ENCODE results near the gene TMEM168.

Gene TMEM168

GRCh38 chr7:112757337-112757736 lies 32.9 kb downstream of the TMEM168 start:
- no peaks in the 10 kb centered on the region for H3K27me3 ChIP-seq (ENCODE audit: insufficient read depth, poor library complexity, severe bottlenecking)
- no peak for TF ChIP-seq CTCF (IDR thresholded peaks at IDR 0.05; ENCODE audit: poor library complexity, severe bottlenecking)
- DNase-seq (ENCODE audit: low spot score) (no peak), ATAC-seq (ENCODE audit: low read depth) (no peak)
- H3K9me3 ChIP-seq (ENCODE audit: severe bottlenecking), result no peaks in the 10 kb centered on the region
- H3K4me3 ChIP-seq (ENCODE audit: severe bottlenecking), result no peak overlapping the region
- H3K36me3 ChIP-seq (ENCODE audit: low read depth), result no peaks in the 10 kb centered on the region
- no peaks in the 10 kb centered on the region for H3K4me1 ChIP-seq (ENCODE audit: insufficient read depth, poor library complexity, severe bottlenecking)
- H3K27ac ChIP-seq (ENCODE audit: poor library complexity, severe bottlenecking), result no peak overlapping the region

DNA sequence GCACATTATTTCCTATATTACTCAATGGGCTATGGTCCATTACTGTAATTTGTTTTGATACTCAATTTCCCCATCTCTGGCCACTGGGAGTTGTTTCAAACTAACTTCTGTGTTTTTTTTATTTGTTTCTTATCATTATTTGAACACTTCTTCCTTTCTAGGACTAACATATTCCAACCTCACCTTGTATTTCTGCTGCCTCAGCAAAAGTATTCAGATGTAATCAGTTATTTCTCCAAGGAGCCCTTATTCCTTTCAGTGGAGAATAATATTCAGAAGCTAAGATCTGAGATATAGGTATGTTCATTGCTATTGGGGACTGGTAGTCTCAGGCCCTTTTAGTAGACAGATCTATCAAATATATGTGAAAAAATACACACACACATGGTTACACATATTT lies 36.9 kb downstream of the TMEM168 start:
- no peaks in the 10 kb centered on the region for H3K4me1 ChIP-seq (ENCODE audit: insufficient read depth, poor library complexity, severe bottlenecking)
- H3K9me3 ChIP-seq (ENCODE audit: severe bottlenecking), result no peaks in the 10 kb centered on the region
- no peaks in the 10 kb centered on the region for H3K27me3 ChIP-seq (ENCODE audit: insufficient read depth, poor library complexity, severe bottlenecking)
- DNase-seq (ENCODE audit: low spot score) (no peak), ATAC-seq (ENCODE audit: low read depth) (no peak)
- H3K36me3 ChIP-seq (ENCODE audit: low read depth), result no peaks in the 10 kb centered on the region
- no peak for TF ChIP-seq CTCF (IDR thresholded peaks at IDR 0.05; ENCODE audit: poor library complexity, severe bottlenecking)
- H3K27ac ChIP-seq (ENCODE audit: poor library complexity, severe bottlenecking), result no peak overlapping the region
- no peak overlapping the region for H3K4me3 ChIP-seq (ENCODE audit: severe bottlenecking)

DNA sequence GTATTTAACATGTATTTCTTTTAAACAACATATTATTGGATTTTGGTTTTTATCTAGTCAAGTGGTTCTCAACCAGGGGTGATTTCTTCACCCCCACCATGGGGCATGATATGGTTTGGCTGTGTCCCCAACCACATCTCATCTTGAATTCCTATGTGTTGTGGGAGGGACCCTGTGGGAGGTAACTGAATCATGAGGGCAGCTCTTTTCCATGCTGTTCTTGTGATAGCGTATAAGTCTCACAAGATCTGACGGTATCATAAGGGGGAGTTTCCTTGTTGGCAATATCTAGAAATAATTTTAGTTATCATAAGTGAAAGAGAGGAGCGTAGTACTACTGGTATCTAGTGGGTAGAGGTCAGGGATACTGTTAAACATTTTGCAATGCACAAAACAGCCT lies 37.6 kb downstream of the TMEM168 start:
- H3K4me3 ChIP-seq (ENCODE audit: severe bottlenecking), result no peak overlapping the region
- no peak overlapping the region for H3K27ac ChIP-seq (ENCODE audit: poor library complexity, severe bottlenecking)
- TF ChIP-seq CTCF (IDR thresholded peaks at IDR 0.05; ENCODE audit: poor library complexity, severe bottlenecking), result no peak
- H3K36me3 ChIP-seq (ENCODE audit: low read depth), result no peaks in the 10 kb centered on the region
- no peak for DNase-seq (ENCODE audit: low spot score)
- no peaks in the 10 kb centered on the region for H3K4me1 ChIP-seq (ENCODE audit: insufficient read depth, poor library complexity, severe bottlenecking)
- ATAC-seq (ENCODE audit: low read depth), result no peak
- H3K9me3 ChIP-seq (ENCODE audit: severe bottlenecking), result no peaks in the 10 kb centered on the region
- no peaks in the 10 kb centered on the region for H3K27me3 ChIP-seq (ENCODE audit: insufficient read depth, poor library complexity, severe bottlenecking)

GRCh38 chr7:112749775-112750174 lies 40.4 kb downstream of the TMEM168 start:
- Histone ChIP-seq H3K4me3 (ENCODE audit: severe bottlenecking) (no peak overlapping the region), H3K36me3 (ENCODE audit: low read depth) (no peaks in the 10 kb centered on the region), H3K27me3 (ENCODE audit: insufficient read depth, poor library complexity, severe bottlenecking) (no peaks in the 10 kb centered on the region), H3K4me1 (ENCODE audit: insufficient read depth, poor library complexity, severe bottlenecking) (no peaks in the 10 kb centered on the region), H3K9me3 (ENCODE audit: severe bottlenecking) (no peaks in the 10 kb centered on the region), H3K27ac (ENCODE audit: poor library complexity, severe bottlenecking) (no peak overlapping the region)
- no peak for ATAC-seq (ENCODE audit: low read depth)
- no peak for TF ChIP-seq CTCF (IDR thresholded peaks at IDR 0.05; ENCODE audit: poor library complexity, severe bottlenecking)
- DNase-seq (ENCODE audit: low spot score), result no peak

GRCh38 chr7:112748381-112748780 lies 41.8 kb downstream of the TMEM168 start:
- Histone ChIP-seq H3K27ac (ENCODE audit: poor library complexity, severe bottlenecking) (no peak overlapping the region), H3K4me1 (ENCODE audit: insufficient read depth, poor library complexity, severe bottlenecking) (no peaks in the 10 kb centered on the region), H3K36me3 (ENCODE audit: low read depth) (no peaks in the 10 kb centered on the region), H3K4me3 (ENCODE audit: severe bottlenecking) (no peak overlapping the region), H3K9me3 (ENCODE audit: severe bottlenecking) (no peaks in the 10 kb centered on the region), H3K27me3 (ENCODE audit: insufficient read depth, poor library complexity, severe bottlenecking) (no peaks in the 10 kb centered on the region)
- no peak for ATAC-seq (ENCODE audit: low read depth)
- TF ChIP-seq CTCF (IDR thresholded peaks at IDR 0.05; ENCODE audit: poor library complexity, severe bottlenecking), result no peak
- no peak for DNase-seq (ENCODE audit: low spot score)

Data from RWPE2 (cell line).